ENCODE measurements around the gene TBX3. TPM values are rescaled to one million over a fixed set of nuclear protein-coding genes. Genes with fewer than 3 reads are reported as not detected.
A peak's percentile ranks its signal among the peaks of the same experiment; 100 is the strongest.
"Not testable (repeated sequence)": the region's sequence is repeated elsewhere in the genome, so short reads cannot be mapped to it uniquely, and the experiment has no call there.

TBX3 gene
- total and polyA plus RNA-seq, 2 experiments from 2014 or later: 63.7 to 87.5 TPM

DNA sequence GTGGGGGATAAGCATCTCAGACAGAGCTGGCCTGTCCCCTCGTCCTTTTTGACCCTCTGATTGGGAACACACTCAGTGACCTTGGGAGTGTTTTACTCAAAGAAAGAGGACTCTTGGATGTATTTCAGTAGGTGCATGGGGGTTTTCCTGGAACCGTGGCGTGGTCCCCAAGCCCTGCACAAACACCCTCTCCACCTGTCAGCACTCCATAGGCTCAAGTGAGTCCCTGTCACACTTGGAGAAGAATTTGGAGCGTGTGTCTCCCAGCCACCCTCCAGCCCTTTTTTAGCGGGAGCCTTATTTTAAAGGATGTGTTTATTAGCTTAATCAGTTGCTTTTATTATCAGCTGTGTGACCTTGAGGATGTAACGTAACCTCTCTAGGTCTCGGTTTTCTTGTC lies 37.3 kb upstream of the TBX3 start:
- H3K27me3 ChIP-seq: no peaks in the 10 kb centered on the region
- H3K27ac ChIP-seq: no peak overlapping the region
- H3K4me1 ChIP-seq (ENCODE audit: low read depth): peaks cover 15% of the 10 kb centered on the region
- peak in 1 of 2 donors; percentile 83 for DNase-seq (ENCODE audit: low read depth in 1 of 2, low spot score in 1 of 2)
- TF ChIP-seq, protein P1, sequence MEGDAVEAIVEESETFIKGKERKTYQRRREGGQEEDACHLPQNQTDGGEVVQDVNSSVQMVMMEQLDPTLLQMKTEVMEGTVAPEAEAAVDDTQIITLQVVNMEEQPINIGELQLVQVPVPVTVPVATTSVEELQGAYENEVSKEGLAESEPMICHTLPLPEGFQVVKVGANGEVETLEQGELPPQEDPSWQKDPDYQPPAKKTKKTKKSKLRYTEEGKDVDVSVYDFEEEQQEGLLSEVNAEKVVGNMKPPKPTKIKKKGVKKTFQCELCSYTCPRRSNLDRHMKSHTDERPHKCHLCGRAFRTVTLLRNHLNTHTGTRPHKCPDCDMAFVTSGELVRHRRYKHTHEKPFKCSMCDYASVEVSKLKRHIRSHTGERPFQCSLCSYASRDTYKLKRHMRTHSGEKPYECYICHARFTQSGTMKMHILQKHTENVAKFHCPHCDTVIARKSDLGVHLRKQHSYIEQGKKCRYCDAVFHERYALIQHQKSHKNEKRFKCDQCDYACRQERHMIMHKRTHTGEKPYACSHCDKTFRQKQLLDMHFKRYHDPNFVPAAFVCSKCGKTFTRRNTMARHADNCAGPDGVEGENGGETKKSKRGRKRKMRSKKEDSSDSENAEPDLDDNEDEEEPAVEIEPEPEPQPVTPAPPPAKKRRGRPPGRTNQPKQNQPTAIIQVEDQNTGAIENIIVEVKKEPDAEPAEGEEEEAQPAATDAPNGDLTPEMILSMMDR (IDR thresholded peaks at IDR 0.05; ENCODE audit: low read depth, low read length): no peak
- H3K4me3 ChIP-seq: no peak overlapping the region
- H3K9me3 ChIP-seq (ENCODE audit: low read depth): no peaks in the 10 kb centered on the region
- H3K36me3 ChIP-seq: no peaks in the 10 kb centered on the region

DNA sequence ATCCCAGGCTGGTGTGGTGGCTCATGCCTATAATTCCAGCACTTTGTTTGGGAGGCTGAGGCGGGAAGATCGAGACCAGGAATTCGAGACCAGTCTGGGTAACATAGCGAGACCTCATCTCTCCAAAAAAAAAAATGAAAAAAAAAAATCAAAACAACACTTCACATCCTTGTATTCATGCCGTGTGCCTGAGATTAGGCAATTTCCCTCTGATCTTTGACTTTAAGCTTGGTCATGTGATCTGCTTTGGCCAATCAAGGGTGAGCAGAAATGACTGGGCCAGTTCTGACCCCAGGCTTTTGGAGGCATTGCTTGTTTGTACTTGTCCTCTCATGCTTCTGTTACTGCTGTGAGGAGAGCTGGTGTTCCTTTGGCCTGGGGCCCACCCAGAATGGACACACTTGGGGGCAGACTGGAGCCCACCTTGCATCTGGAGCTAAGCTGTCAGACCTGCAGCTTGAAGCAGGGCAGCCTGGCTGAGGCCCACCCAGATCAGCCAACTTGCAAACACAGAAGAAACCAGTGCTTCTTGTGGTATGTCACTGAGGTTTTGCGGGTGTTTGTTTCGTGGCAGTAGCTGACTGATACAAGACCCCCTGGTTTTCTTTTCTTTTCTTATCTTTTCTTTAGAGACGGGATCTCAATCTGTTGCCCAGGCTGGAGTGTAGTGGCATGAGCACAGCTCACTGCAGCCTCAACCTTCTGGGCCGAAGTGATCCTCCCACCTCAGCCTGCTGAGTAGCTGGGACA lies 29.7 kb upstream of the TBX3 start:
- Histone ChIP-seq H3K36me3 (no peaks in the 10 kb centered on the region), H3K4me3 (no peak overlapping the region), H3K27me3 (no peaks in the 10 kb centered on the region), H3K4me1 (ENCODE audit: low read depth) (no peaks in the 10 kb centered on the region), H3K27ac (no peak overlapping the region), H3K9me3 (ENCODE audit: low read depth) (no peaks in the 10 kb centered on the region)
- TF ChIP-seq, protein P1 (IDR thresholded peaks at IDR 0.05; ENCODE audit: low read depth, low read length): no peak
- DNase-seq (ENCODE audit: low read depth in 1 of 2, low spot score in 1 of 2): no peak

DNA sequence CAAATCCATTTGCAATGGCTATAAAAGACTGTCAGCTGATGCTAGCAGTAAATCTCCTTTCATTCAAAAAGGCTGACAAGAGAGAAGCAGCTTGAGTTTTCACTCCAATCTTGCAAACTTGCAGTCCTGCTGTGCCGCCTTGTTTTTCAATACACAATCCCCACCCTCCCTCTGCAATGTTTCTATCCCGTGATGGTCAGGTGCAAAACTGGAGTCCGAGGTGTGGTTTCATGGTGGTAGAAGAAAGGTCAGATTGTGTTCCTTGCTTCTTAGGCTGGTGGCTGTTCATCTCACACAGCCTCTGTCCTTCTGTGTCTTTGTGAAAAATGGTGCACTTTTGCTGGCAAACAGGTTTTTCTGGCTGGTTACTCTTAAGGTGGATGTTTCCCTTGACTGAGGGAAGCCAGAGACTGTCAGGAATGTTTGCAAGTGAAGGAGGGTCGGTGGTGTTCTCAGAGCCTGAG lies 27.7 kb upstream of the TBX3 start:
- Histone ChIP-seq H3K27ac (no peak overlapping the region), H3K4me3 (no peak overlapping the region), H3K36me3 (no peaks in the 10 kb centered on the region), H3K4me1 (ENCODE audit: low read depth) (no peaks in the 10 kb centered on the region), H3K9me3 (ENCODE audit: low read depth) (no peaks in the 10 kb centered on the region), H3K27me3 (no peaks in the 10 kb centered on the region)
- TF ChIP-seq, protein P1 (IDR thresholded peaks at IDR 0.05; ENCODE audit: low read depth, low read length): no peak
- no peak for DNase-seq (ENCODE audit: low read depth in 1 of 2, low spot score in 1 of 2)

DNA sequence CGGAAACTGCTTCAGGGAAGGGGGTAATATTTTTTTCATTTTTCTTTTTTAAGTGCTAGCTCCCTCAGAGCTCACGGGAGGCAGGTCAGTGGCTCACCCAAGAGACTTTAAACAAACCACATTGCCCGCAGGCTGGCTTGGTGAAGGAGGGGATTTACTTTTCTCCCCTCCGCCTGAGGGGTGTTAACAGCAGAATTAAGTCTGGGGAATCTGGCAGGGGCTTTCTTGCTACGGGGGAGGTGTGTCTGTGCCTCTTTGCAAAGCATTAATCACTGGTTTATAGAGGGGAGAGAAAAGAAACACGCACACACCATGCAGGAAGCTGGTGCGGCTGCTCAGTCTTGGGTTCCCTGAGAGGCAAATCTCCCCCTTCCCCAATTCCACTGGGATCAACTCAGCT lies 26.2 kb upstream of the TBX3 start:
- Histone ChIP-seq H3K27me3 (no peaks in the 10 kb centered on the region), H3K36me3 (no peaks in the 10 kb centered on the region), H3K4me3 (no peak overlapping the region), H3K27ac (no peak overlapping the region), H3K9me3 (ENCODE audit: low read depth) (no peaks in the 10 kb centered on the region), H3K4me1 (ENCODE audit: low read depth) (no peaks in the 10 kb centered on the region)
- peak in 1 of 2 donors; percentile 40 for DNase-seq (ENCODE audit: low read depth in 1 of 2, low spot score in 1 of 2)
- TF ChIP-seq, protein P1 (IDR thresholded peaks at IDR 0.05; ENCODE audit: low read depth, low read length): no peak

DNA sequence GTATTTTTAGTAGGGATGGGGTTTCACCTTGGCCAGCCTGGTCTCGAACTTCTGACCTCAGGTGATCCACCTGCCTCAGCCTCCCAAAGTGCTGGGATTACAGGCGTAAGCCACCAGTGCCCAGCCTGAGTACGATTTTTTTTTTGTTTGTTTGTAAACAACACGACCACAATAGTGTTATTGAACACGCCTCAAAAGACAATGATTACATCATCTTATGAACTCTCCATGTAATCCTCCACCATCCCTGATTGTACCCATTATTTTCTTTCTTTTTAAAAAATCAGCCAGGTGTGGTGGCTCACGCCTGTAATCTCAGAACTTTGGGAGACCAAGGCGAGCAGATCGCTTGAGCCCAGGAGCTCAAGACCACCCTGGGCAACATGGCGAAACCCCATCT lies 25.1 kb upstream of the TBX3 start:
- Histone ChIP-seq H3K4me3 (no peak overlapping the region), H3K27me3 (no peaks in the 10 kb centered on the region), H3K27ac (no peak overlapping the region), H3K4me1 (ENCODE audit: low read depth) (no peaks in the 10 kb centered on the region), H3K36me3 (no peaks in the 10 kb centered on the region), H3K9me3 (ENCODE audit: low read depth) (no peaks in the 10 kb centered on the region)
- DNase-seq (ENCODE audit: low read depth in 1 of 2, low spot score in 1 of 2): no peak
- TF ChIP-seq, protein P1 (IDR thresholded peaks at IDR 0.05; ENCODE audit: low read depth, low read length): no peak

DNA sequence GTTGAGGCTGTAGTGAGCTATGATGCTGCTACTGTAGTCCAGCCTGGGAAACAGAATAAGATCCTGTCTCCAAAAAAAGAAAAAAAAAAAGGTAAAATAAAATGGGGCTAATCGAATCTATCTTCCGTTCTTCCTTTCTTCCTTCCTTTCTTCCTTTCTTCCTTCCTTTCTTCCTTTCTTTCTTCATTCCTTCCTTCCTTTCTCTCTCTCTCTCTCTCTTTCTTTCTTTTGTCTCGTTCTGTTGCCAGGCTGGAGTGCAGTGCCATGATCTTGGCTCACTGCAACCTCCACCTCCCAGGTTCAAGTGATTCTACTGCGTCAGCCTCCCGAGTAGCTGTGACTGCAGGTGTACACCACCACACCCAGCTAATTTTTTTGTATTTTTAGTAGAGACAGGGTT lies 24.6 kb upstream of the TBX3 start:
- not testable (repeated sequence) for H3K36me3 ChIP-seq; H3K27ac ChIP-seq; H3K27me3 ChIP-seq; H3K9me3 ChIP-seq (ENCODE audit: low read depth); DNase-seq (ENCODE audit: low read depth in 1 of 2, low spot score in 1 of 2); H3K4me3 ChIP-seq; H3K4me1 ChIP-seq (ENCODE audit: low read depth)
